CD1c-positive myeloid dendritic cell (primary cell): ENCODE data around the gene CEP78.
A peak's percentile ranks its signal among the peaks of the same experiment; 100 is the strongest.
"Not testable (repeated sequence)": the region's sequence is repeated elsewhere in the genome, so short reads cannot be mapped to it uniquely, and the experiment has no call there.

Experiments
- DNase-seq: peaks from one replicate; pipeline ENCODE4 v3.0.0-alpha.2; 2016; ENCODE audit errors: extremely low spot score

The CEP78 gene

GRCh38 chr9:78235762-78236550 lies at the start of gene CEP78:
CEP78 (plus strand) TSS chr9:78236075; CDS start chr9:78236351, 276 bp downstream.
- peak; percentile 93 for DNase-seq

- peak; percentile 71 for DNase-seq
These were observed 48.0 kb upstream of the CEP78 start for GRCh38 chr9:78187763-78188484.

- no peak for DNase-seq
These were observed 47.3 kb upstream of the CEP78 start for GRCh38 chr9:78188594-78188993.

- peak; percentile 37 for DNase-seq
These were observed 46.9 kb upstream of the CEP78 start for GRCh38 chr9:78189001-78189400.

- DNase-seq, result peak; percentile 64
These were observed 46.4 kb upstream of the CEP78 start for GRCh38 chr9:78189461-78189860.

GRCh38 chr9:78191931-78192330 lies 43.9 kb upstream of the CEP78 start:
- DNase-seq, result no peak

GRCh38 chr9:78196258-78196657 lies 39.6 kb upstream of the CEP78 start:
- peak; percentile 54 for DNase-seq

GRCh38 chr9:78201158-78201777 lies 34.6 kb upstream of the CEP78 start:
- DNase-seq, result peak; percentile 43

GRCh38 chr9:78207319-78207718 lies 28.6 kb upstream of the CEP78 start:
- DNase-seq, result no peak

GRCh38 chr9:78207901-78208300 lies 28.0 kb upstream of the CEP78 start:
- no peak for DNase-seq

GRCh38 chr9:78209127-78209526 lies 26.7 kb upstream of the CEP78 start:
- no peak for DNase-seq

- no peak for DNase-seq
These were observed 25.0 kb upstream of the CEP78 start for GRCh38 chr9:78210841-78211301.

- DNase-seq, result no peak
These were observed 23.0 kb upstream of the CEP78 start for GRCh38 chr9:78212868-78213267.

GRCh38 chr9:78213712-78214111 lies 22.2 kb upstream of the CEP78 start:
- peak; percentile 47 for DNase-seq

GRCh38 chr9:78214492-78214891 lies 21.4 kb upstream of the CEP78 start:
- no peak for DNase-seq

- no peak for DNase-seq
These were observed 20.2 kb upstream of the CEP78 start for GRCh38 chr9:78215706-78216105.

GRCh38 chr9:78218890-78219289 lies 17.0 kb upstream of the CEP78 start:
- DNase-seq, result no peak

GRCh38 chr9:78221425-78221824 lies 14.4 kb upstream of the CEP78 start:
- no peak for DNase-seq

GRCh38 chr9:78221841-78222240 lies 14.0 kb upstream of the CEP78 start:
- DNase-seq, result not testable (repeated sequence)

GRCh38 chr9:78230761-78231160 lies 5.1 kb upstream of the CEP78 start:
- no peak for DNase-seq

- DNase-seq, result not testable (repeated sequence)
These were observed 3.4 kb upstream of the CEP78 start for GRCh38 chr9:78232471-78232870.

- no peak for DNase-seq
These were observed 1.1 kb upstream of the CEP78 start for GRCh38 chr9:78234810-78235209.
